C1 segment of cervical spinal cord (tissue), 14 donors: Measurements from ENCODE around the gene CEP112.
"Not testable (repeated sequence)": the region's sequence is repeated elsewhere in the genome, so short reads cannot be mapped to it uniquely, and the experiment has no call there.

ENCODE experiments used
- DNase-seq, 14 donors: peaks; one replicate each; lab custom pipeline; 2025; lab: John Stamatoyannopoulos, UW

The CEP112 gene

DNA sequence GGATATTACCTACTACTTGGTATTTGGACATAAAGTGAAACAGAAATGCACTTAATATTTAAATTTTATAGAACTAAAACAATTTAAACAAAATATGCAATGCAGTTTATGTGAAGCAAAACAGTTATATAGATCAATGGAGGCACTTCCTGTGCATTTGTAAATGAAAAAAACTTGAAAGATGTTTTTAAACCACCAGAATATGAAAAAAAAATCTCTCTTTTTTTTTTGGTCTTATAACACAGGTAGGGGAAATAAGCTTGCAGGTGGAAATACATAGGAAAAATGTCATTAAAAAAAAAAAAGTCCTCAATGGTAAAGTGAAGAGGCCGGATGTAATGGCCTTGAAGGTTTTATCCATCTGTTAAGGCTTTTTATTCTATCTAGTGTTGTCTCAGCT, 450.2 kb downstream of the CEP112 start:
- DNase-seq, result no peak

DNA sequence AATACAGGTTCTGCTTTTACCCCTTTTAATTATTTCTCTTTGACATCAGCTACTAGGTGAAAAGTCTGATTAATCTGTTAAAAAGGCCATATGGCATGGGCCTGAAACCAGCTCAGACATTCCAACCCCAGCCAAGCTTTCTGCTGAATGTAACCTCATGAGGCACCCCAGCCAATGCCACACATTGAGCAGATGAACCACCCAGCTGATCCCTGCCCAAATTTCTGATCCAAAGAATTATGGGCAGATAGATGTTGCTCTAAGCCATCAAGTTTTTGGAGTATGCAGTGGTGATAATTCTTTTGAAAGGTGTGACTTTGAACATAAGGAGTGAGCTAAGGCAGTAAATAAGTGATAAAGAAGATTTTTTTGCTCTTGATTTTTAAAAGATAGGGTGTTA, 452.9 kb downstream of the CEP112 start:
- DNase-seq, result no peak

DNA sequence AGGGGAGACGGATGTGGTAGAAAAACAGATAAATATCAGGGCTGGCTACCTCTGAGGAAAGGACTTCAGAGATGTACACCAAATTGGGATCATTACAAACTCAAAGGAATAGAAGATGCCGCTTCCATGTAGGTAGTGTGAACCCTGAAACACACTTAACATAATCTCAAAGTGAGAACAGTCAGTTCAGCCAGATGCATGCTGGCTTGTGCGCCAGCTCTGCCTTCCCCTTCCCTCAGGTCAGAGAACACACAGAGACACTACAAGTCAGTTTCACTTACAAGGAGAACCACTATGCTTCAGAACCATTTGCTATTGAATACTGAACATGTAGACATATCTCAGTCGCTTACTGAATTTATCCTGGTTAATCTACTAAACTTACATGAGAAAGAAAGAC, 454.5 kb downstream of the CEP112 start:
- DNase-seq, result no peak

DNA sequence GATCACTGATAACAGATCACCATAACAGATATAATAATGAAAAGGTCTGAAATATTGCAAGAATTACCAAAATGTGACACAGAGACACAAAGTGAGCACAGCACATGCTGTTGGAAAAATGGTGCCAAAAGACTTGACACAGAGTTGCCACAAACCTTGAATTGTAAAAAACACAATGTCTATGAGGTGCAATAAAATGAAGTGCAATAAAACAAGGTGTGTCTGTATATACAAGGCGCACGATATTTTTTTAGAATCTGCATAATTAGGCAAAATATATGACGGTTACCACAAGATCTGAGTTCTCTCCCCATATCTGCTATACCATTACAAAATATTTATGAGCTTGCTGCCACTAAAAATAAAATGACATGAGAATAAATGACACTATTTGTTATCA, 458.6 kb downstream of the CEP112 start:
- no peak for DNase-seq

DNA sequence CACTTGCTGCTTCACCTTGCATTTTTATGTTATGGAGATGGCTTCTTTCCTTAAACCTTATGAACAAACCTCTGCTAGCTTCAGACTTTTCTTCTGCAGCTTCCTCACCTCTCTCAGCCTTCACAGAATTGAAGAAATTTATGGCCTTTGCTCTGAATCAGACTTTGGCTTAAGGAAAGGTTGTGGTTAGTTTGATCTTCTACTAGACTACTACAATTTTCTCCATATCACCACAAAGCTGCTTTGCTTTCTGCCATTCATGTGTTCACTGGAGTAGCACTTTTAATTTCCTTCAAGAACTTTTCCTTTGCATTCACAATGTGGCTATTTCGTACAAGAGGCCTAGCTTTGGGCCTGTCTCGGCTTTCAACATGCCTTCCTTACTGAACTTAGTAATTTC, 459.3 kb downstream of the CEP112 start:
- not testable (repeated sequence) for DNase-seq

DNA sequence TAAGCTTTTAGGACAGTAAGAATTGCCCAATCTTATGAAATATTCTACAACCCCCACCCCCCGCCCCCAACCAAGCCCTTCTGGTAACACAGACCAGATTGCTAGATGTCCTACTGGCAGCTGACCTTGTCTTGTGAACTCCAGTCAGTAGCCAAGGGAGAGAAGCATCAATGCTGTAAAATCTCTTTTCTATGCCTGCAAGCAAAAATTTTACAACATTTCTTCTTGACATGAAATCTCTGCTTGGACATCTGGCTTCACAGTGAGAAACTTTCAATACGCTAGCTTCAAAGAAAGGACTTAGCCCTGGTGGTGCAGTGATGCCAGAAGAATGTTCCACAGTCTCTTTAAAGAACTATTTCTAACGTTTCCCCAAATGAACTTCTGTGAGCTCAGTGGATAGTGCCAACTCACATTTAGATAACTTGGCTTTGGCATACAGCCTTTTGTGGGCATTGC, 461.2 kb downstream of the CEP112 start:
- DNase-seq, result peak in 1 of 14 donors; percentile 1

DNA sequence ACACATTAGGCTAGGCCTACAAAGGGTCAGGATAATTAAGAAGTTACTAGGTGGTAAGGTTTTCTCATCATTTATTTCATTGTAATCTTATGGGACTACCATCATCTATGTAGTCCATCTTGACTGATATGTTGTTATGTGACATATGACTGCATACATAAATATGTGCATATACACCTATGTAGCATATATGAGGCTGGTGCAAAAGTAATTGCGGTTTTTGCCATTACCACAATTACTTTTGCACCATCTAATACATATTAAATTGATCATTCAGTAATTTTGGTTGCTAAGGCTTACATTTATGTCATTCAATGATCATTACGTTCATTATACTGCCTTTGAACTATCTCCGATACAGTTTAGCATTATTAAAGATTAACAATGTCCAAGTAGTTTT, 462.7 kb downstream of the CEP112 start:
- DNase-seq, result no peak

DNA sequence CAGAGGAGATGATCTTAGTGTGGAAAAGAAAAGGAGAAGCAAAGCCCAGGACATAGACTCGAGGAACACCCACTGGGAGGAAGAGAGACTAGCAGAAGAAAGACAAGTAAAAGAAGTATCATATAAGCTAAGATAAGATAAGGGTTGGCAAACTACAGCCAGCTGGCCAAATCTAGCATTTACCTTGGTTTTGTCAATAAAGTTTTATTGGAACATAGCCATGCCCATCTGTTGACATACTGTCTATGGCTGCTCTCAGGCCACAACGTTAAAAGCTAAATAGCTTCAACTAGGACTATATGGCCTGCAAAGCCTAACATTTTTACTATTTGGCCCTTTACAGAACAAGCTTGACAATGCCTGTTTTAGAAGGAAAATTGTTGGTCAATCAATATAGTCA, 464.1 kb downstream of the CEP112 start:
- no peak for DNase-seq

DNA sequence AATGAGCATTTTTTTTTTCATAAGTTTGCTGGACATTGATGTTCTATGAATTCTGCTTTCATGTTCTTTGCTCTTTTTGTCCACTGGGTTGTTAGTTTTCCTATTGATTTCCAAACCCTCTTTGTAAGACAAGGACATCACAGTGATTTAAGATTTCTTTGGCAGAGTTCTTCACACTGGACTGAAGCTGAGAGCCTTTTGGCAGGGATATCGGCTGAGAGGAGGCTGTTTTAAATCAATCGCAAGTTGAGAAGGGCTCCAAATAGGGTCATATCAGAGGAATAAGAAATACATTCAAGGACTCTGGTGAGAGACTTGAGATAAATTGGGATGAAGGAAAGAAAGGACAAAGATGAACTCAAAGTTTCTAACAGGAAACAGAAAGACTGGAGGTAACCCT, 464.7 kb downstream of the CEP112 start:
- no peak for DNase-seq

DNA sequence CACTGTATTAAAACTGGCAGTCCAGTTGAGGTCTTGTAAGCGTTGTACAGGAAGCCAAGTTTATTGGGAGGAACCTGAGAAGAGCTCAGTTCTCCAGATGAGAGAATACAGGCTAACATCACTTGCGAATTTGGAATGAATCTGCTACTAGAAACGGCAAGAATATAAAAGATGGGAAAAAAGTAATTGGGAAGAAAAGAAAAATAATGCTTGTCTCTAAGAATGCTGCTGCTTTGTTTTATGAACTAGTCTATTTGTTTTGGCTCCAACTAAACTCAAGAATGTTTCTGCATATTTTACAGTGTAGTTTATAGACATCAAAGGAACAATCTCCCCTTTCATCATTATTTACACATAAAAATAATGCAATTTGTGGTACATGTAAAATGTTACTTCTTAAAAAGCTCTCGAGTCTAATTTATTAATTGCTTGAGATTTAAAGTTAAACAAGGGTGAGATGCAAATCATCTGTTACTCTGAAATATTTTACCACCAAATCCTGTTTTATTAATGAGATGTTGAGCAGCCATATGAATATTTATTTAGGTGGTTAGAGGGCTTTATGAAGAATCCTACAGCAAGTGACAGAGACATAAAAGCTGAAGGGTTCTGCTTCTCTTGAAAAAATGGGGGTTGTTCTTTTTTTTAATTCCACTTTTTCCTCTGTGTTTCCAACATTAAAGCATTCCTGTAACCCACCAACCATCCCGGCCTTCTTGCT, 468.3 kb downstream of the CEP112 start:
- DNase-seq, result no peak

DNA sequence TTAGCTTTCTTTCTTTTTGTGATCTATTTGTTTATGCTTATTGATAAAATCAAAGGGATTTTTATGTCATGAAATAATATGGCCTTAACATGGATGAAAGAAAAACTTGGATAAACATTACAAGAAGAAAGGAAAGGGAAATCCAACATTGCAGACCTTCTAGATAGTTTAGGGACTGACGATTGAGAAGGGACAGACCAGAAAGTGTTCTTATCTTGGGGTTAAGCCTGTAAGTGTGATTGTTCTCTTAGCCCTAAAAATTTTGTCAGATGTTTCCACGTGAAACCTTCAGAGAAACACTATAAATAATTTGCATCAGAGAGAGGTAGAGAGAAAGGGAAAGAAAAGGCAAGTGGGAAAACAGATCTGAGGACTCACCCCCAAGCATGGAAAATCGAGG, 473.3 kb downstream of the CEP112 start:
- DNase-seq, result no peak

DNA sequence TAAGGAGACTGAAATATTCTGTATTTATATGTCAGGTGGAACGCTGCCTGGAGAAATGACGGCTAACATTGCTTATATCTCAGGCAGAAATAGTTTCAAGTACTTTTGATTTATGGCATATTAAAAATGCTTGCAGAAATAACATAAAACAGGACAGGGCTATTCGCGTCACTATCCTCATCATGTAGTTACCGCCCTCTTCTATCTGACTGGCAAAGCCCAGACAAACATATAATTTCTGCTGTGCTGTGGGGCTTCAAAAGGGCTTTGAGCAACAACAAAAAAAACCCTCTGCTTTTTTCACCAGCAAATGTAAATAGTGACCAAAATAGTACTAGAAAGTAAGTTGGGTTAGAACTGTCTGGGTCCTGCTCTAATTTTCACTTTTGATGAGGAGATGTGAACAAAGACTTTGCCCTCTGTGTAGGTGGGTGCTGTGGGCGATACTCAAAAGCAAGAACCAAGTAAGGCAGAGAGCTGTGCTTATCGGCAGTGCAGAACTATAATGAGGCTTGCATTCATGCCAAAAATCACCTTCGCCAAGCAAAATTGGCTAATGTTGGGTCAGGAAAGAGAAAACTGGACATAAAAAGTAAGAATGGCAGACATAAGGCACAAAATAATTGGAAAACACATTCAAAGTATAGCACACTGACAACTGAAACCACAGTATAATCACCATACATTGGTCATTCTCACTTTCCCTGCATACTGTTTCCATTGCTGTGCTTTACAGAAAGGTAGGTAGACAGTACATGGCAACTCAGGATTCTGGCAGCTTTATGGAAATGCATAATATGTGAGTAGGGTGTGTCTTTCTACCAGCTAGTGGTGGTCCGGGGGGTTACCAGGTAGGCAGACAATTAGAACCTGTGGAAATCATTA, 479.3 kb downstream of the CEP112 start:
- no peak for DNase-seq

DNA sequence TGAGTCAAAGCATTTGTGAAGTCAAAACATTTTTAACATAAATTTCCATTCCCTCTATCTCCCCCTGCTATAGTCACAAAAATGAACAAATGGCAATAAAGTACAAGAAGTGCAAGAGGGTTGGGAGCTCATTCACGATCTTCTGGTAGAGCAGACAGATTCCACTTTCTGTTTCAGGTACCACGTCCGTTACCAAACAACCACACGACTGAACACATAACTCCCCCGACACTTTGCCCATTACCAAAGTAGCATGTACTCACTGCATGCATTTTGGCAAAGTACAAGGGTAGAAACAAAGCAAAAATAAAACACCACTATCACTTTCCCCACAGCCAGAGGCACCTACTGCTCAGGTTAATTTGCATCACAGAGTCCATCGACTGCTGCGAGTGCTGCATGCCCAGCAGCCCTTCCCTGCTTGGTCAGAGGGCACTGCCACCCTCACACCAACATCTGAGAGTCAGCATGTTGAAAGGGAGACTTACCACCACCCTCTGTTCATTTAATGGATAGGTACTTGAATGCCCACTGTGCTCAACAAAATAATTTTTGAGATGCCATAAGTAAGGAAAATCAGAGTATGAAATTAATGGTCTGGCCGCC, 480.2 kb downstream of the CEP112 start:
- no peak for DNase-seq

DNA sequence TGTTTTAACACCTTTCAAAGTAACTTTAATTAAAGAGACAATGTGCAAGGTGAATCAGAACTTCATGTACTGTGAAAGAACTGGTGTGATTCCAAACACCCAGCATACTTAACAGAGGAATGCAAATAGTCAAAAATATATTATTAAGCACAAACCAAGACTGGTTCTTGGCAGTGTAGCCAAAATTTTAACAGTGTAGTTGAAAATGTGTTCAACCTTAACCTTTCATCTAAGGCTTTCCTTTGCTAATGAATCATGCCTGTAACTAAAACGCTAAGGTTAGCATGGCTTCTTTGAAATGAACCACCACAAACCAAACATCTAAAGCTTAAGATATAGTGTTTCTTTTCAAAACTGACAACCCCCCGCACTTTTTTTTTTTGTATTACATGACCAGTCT, 484.2 kb downstream of the CEP112 start:
- no peak for DNase-seq

DNA sequence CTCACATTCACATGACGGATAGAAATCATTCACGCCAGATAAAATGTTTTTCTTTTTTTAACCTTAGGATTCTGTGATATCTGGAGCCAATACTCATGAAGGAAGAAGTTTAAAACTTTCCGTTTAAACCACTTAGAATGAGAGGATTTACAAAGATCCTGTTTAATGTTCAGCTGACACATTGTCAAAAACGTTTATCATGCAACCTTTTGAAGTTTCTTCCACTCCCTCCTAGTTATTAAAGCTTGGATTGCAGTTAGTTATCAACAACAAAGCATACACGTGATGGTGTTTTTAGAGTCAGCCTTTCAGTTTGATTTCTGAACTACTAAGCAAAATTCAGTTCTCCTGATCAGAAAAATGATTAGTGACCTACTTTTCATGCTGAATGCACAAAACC, 487.2 kb downstream of the CEP112 start:
- DNase-seq, result no peak

DNA sequence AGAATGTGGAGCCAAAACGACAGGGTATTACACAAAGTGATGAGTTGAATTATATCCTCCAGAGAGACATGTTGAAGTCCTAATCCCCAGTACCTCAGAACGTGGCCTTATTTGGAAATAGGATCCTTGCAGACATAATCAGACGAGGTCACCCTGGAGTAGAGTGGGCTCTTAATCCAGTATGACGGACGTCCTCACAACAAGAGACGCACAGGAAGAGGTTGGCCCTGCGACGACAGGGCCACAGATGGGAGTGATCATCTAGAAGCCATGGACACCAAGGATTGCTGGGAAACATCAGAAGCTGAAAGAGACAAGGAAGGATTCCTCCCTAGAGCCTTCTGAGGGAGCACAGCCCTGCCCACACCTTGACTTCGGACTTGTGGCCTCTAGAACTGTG, 488.0 kb downstream of the CEP112 start:
- no peak for DNase-seq

DNA sequence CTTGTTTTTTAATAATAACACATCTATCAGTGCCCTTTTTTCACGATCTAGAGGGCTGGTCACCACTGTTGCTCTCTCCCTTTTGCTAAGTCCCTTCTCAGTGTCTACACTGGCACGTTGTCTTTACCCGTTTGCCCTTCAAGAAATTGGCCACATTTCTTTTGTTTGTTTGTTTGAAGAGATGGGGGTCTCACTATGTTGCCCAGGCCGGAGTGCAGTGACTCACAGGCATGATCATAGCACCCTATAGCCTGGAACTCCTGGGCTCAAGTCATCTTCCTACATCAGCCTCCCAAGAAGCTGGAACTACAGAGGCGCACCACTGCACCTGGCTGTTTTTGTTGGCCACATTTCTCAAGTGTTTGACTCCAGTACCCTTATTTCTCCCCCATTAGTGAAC, 492.5 kb downstream of the CEP112 start:
- no peak for DNase-seq

DNA sequence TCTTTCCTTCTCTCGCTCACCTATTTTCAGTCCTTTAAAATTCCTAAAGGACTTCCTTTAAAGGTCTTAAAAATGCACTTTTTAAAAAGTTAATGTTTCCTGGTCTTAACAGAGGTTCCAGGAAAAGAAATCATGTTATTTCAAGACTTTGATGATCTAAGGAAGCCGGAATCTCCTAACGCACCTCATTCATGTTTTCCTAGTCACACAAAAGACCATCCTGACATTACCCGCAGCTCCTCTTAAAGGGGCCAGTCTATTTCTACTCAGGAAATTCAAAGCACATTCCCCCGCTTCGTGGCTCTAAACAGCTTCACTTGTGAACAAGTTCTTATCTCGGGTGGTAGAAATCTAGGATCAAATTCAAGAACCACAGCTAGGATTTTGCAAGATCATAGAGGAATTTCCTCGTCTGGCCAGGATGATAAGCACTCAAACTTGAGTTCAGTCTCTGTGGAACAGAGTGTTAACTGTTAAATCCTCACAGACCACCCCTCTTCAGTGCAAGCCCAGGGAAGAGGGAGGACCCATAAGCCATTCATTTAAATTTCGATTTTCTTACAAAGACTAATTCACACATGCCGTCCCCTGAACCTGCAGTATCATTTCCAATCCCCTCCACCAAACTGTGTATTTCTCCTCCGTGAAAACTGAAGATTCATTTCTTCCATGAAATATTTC, 493.4 kb downstream of the CEP112 start:
- no peak for DNase-seq

DNA sequence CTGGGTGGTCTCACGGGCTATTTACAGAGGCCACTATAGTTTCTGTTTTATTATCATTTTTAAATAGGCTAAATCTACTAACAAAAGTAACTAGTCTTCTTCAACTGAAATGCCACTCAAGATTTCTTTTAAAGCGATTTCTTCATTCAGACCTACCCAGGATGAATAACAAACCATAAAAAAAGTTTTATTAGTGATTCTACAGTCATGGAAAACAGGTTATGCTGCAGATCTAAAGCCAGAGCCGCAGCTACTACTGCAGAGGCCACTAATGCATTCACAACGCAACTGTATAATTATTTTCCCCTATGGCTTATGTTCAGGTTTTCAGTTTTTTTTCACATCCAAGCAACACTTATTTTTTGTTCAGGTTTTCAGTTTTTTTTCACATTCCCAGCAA, 494.3 kb downstream of the CEP112 start:
- no peak for DNase-seq

DNA sequence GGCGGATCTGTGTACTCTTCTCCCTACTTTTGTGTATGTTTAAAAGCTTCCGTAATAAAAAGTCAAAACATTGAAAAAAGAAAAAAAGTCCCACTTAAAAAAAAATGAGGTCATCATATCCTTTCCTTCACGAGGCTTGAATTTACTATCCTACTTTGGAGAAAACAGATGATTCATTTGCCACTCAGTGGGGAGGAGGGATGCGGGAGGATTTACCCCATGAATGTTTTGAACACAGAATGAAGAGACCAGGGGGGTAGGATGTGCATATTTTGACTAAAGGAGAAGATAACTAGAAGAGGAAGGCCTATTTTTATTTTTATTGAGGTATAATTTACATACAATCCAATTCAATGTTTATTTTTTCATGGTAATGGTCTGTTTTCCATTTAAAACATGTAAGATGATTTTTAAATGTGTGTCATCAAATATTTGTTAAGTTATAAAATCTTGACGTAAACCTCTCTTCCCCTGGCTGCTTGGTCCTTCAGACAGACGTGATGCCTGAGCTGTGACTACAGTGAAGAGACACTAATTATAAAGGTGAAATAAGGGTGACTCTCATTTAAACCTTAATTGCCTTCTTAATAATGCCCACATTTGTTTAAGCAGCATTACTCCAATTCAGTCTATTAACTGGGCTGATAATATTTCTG, 495.1 kb downstream of the CEP112 start:
- no peak for DNase-seq

DNA sequence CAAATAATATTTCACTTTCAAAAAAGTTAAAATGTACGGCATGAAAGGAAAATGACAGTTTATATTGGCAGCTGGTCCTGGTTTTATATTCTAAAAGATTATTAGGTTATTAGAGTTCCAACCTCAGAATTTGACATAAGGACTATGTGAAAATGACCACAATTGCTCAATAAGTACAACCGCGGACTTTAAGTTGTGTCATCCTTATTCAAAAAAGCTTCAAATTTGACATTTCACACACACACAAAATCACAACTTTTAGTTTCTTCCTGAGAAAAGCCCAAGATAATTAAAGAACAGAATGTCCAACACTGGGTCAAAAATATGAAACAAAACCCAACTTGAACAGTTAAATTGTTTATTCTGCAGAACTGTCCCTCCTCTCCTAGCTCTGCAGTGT, 497.3 kb downstream of the CEP112 start:
- no peak for DNase-seq
